GF-D8 (cell line): ENCODE results near the gene COBLL1.

Experiments used
- DNase-seq: peaks from one replicate; lab custom pipeline; 2025; lab: John Stamatoyannopoulos, UW

Gene COBLL1

DNA sequence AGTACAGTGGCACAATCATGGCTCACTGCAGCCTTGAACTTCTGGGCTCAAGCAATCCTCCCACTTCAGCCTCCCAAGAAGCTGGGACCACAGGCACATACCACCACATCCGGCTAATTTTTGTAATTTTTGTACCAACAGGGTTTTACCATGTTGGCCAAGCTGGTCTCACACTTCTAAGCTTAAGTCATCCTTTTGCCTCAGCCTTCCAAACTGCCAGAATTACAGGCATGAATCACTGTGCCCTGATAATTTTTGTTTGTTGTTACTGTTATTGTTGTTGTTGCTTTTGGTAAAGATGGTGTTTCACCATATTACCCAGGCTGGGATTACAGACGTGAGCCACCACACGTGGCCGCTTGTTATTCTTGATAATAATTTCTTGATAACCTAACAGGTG lies 10.5 kb upstream of the COBLL1 start:
- no peak for DNase-seq

GRCh38 chr2:164850235-164850634 lies 8.6 kb upstream of the COBLL1 start:
- peak; percentile 24 for DNase-seq

GRCh38 chr2:164849506-164849905 lies 7.9 kb upstream of the COBLL1 start:
- no peak for DNase-seq

DNA sequence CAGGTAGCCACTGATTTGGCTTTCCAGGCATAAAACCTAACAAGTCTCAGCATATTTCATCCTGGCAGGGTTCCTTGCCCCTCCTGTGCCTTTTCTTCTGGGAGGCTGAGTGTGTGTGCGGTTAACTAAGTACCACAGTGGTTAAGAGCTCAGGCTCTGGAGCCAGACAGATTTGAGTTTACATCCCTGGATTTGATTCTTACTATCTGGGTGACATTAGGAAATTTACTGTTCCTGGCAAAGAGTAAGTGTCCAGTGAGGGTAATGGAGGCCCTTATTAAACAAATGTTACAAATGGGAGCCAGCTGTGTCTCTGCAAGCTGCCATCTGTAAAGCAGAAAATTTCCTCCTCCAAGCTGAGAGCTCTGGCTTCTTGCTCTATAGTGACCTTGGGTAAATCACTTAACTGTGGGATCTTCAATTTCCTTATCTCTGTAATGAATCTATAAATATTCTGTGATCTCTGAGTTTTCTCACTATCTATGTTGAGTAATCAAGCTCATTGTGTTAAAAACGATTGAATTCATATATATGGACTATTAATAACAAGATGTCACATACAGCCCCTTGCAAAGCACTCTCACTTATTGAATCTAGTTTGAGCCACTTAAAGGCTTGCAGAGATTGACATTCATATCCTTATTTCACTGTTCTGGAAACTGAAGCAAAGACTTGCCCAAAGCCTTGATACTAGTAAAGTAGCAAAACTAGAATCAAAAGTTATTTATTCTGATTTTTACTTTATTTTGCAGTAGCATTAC lies 6.5 kb upstream of the COBLL1 start:
- no peak for DNase-seq

- no peak for DNase-seq
Observed at GRCh38 chr2:164847291-164847690, 5.7 kb upstream of the COBLL1 start.

DNA sequence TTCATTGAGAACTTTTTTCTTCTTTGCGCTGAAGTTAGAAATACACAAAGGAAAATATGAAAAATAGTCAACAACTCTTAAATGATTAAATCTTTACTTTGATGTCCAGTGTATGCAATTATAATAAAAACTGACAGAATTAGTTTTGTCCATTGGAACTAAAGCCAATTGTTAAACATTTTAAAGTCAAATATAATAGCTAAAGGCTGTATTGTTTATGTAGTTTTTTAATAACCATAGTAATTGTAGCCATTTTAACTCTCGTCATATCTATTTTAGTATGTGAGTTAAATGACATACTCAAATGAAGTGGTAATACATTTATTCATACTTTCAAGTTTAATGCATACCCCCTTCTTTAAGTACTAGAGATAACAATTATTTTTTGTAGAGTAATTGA lies 4.7 kb upstream of the COBLL1 start:
- DNase-seq: no peak

GRCh38 chr2:164843346-164843911 lies 1.8 kb upstream of the COBLL1 start:
- DNase-seq: no peak

DNA sequence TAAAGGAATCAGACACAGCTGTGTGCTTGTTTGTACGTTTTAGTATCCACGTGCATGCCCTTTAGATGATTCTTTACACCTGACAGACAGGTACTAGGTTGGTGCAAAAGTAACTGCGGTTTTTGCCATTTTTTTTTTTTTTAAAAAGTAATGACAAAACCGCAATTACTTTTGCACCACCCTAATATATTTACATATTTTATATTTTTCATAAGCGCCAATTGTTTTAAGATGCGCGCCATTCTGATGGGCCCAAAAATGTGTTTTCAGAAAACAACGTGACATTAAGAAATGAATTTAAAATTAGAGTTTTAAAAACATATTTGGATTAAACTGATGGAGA lies 972 bp upstream of the COBLL1 start:
- no peak for DNase-seq

GRCh38 chr2:164840930-164841718 lies 499 bp downstream of the COBLL1 start:
- no peak for DNase-seq

GRCh38 chr2:164840458-164840929 lies 1.1 kb downstream of the COBLL1 start:
- DNase-seq: no peak

DNA sequence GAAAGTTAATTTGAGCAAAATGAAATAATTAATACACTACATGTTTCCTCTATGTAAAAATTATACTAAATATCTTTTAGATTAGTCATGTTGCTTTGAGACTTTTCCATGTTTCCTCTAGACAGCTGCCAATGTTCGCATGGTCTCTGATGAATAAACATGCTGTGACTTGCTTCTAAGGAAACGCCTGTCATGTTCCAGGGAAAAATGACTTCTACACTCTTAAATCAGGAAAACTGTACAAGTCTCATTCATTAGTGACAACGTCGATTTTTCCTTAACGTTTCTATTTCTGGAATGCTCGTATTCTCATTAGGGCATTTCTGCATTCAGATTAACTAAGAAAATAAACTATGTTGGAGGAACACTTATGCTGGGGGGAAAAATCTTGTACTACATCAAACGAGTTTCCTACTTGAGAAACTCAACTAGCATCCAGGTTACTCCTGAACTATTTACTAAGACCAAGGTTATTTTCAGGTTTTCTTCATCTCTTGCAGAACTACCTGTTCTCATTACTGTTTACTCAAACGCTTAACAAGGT lies 1.6 kb downstream of the COBLL1 start:
- no peak for DNase-seq

DNA sequence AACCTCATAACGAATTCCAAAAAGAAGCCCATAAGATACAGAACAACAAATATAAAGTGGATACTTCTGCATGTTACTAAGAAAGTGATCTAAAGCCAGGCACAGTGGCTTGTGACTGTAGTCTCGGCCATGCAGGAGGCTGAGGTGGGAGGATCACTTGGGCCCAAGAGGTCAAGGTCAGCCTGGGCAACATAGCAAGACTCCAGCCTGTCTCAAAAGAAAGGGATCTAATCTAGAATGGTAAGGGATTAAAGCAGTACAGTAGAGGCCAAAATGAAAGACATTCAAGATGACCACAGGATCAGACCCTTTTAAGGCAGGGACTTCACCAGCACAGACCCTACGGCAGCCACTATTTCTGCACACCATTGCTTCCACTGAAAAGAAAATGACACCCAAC lies 3.8 kb downstream of the COBLL1 start:
- no peak for DNase-seq

- no peak for DNase-seq
Observed at GRCh38 chr2:164836907-164837306, 4.7 kb downstream of the COBLL1 start.

DNA sequence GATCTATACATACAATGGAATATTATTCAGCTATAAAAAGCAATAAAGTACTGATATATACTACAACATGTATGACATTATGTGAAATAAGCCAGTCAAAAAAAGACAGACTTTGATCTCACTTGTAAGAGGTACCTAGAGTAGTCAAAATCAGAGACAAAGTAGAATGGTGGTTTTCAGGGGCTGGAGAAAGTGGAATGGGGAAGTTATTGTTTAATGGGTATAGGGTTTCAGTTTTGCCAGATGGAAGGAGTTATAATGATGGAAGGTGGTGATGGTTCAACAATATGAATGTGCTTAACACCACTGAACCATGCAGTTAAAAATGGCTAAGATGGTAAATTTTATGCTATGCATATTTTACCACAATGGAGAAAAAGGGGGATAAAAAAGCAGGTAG lies 6.3 kb downstream of the COBLL1 start:
- no peak for DNase-seq

DNA sequence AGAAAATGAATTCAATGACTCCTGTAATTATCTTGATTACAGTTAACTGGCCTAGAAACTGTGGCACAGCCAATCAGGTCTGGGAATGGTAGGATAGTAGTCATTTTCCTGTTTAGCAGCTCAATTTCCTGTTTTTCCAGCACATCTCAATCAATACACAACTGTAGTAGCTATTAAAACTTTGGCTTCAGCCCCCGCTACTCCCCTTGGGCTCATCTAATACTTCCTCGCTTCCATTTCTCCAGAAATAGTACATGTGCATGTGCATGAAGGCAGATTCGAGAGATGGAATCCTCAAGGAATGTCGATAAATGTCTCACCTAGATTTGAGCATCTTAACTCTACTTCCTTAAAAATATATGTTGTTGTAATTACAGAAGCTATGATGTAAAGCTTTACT lies 9.7 kb downstream of the COBLL1 start:
- DNase-seq: no peak

- no peak for DNase-seq
Observed at GRCh38 chr2:164831180-164831579, 10.4 kb downstream of the COBLL1 start.

DNA sequence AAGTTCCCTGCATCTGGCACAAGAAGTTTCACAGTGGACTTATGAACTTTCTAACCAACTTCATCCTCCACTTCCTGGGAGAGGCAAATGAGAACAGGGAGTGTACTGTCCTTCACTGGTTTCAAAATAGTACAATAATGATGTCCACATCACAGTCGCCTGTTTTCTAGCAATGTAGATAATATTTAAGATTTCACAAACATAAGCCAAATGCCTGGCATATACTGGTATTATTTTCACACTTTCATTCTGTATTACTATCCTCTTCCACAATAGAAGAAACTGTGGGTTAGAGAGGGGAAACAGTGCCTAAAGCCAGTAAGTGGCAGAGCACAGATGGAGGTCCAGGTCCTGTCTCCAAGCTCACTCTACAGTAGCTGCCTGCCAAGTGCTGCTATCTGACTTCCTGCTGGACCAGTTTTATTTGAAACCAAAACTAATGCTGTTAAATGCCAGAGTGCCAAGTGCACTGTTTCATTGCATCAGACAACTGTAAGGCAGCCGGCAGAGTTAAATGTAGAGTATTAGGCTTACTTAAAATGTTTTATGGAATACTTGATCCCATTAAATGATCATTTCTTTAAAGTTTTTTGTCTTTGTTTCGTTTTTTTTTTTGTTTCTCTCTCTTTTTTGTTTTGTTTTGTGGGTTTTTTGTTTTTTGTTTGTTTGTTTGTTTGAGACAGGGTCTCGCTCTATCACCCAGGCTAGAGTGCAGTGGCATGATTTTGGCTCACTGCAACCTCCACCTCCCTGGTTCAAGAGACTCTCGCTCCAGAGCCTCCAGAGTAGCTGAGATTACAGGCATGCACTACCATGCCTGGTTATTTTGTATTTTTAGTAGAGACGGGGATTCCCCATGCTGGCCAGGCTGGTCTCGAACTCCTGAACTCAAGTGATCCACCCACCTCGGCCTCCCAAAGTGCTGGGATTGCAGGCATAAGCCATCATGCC lies 15.1 kb downstream of the COBLL1 start:
- no peak for DNase-seq

DNA sequence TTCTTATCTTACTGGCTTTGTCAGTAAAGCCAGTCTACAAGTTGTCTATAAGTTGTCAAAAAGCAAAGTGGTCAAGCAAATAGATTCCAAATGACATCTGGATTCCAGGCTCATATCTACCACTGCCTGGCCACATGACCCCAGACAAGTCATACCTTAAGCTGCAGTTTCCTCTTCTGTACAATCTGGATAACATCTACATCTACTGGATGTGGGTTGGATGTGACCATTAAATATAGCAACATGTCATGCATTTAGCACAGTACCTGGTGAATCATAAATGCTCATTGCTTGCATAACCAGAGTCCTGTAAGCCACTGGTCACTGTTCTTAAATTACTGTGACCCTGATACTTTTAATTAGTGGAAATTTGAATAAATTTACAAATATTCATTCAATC lies 16.8 kb downstream of the COBLL1 start:
- DNase-seq: no peak

GRCh38 chr2:164823126-164823525 lies 18.5 kb downstream of the COBLL1 start:
- DNase-seq: no peak

DNA sequence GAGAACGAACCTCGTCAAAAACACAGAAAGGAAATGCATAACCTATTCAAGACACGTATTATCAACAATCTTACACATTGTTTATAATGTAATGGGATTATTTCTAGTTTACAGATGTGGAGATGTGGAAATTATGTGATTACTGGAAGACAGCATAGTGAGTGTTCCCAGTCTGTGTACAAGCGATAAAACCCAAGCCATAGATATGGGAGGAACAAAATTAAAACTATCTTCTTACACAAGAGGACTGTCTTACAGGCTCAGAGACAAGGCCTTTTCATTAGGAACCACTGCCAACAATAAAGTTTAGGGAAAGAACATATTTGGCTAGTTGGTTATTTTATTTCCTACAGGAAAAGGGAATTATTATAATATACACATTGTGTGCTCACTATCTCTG lies 20.3 kb downstream of the COBLL1 start:
- no peak for DNase-seq
